ENCODE data around the gene SMC3.
"Not testable (repeated sequence)": the region's sequence is repeated elsewhere in the genome, so short reads cannot be mapped to it uniquely, and the experiment has no call there.

SMC3 gene

DNA sequence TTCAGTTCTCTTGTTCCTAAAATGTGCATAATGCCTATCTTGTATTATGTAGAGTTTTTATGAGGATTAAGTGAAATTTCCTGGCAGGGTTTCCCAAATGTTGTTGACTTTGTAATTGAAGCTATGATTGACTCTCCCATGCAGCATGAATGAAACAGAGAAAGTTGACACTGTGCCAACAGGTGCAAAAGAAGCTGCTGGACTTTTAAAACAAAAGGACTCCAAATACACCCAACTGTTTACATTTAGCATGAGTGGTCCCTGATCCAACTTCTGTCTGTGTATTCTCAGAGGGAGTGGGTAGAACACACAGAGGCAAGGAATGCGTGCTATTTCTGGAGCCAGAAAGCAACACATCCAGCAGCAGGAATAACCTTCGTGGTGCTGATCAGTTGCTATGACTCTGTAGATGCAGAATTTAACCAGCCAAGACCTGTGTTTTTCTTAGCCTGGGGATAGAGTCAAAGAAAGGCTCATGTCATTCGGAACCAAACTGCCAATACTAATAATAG is 62.2 kb downstream of the SMC3 start:
- DNase-seq: no peak

DNA sequence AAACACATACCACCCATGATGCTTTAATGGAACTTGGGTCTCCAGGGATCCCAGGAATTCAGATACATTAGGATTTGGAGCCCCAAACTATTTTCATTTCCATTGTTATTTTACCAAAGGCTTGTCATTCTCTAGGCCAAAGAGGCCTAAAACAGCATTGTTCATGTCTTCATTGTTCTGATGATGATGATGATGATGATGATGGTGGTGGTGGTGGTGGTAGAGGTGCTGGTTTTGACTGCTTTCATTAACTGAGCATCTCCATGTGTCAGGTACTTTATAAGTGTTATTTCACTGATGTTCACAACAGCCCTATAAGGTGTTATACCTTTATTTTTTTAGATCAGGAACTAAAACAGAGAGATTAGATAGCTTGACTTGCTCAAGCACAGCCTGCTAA is 64.4 kb downstream of the SMC3 start:
- no peak for DNase-seq

DNA sequence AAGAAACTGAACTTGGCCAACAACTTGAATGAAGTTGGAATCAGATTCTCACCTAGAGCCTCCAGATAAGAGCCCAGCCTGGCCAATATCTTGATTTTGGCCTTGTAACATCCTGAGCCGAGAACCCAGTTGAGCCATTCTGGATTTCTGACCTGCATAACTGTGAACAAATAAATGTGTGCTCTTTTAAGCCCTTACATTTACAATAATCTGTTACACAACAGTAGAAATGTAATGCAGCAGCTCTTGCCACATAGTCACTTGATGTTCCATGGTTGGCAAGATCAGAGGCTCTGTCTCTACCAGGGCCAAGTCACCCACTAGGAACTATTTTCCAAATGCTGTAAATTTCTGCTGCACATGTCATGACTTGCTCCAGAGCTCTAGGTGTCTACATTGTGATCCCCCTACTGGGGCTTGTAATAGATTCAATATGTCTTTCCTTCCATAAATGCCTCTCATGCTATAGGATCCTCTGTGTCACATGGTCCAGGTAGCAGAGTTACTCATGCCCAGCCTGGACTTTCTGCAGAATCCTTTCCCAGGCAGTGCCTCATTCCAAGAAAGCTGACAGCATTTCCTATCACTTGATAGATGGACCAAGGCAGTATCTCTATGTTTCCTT is 65.2 kb downstream of the SMC3 start:
- DNase-seq: no peak

DNA sequence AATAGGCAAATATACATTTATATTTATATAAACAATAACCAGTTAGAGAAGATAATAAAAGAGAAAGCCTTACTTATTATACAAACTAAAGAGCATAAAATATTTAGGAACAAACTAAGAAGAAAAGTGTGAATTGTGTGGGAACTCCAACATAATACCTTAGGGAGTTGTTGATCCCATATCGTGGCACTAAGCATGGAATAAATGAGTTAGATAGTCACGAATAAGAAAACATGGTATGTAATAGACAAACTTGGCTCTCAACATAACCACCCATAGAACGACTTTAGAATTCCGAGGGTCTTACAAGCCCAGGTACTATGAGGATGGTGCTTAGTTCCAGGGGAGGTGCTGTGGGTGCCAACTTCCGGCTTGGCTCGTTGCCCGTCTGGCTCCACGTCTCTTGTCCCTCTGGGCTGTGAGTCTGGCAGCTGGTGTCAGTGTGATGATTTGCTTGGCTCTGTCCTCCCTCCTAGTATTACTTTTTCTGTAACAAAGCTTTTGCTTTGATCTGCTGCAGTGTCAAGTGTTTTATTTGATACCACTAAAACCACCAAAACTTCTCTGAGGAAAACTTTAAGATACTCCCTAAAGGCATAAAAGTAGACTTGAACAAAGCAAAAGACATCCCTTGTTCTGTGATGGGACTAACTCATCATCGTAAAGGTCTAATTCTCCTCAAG is 67.2 kb downstream of the SMC3 start:
- no peak for DNase-seq

DNA sequence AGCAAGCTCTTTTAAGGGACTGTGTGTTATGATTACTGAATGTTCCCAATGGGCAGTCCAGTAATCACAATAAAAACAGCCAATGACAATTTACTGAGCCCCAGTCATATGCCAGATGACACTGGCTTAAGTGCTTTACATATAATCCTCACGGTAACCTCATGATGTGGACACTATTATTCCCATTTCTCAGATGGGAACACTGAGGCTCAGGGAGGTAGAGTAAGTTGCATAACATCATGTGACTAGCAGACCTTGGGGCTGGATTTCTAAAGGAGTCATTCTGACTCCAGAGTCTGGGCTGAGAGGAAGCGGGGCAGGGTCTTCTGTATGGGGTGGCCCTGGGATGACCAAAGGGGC is 69.1 kb downstream of the SMC3 start:
- DNase-seq: no peak

DNA sequence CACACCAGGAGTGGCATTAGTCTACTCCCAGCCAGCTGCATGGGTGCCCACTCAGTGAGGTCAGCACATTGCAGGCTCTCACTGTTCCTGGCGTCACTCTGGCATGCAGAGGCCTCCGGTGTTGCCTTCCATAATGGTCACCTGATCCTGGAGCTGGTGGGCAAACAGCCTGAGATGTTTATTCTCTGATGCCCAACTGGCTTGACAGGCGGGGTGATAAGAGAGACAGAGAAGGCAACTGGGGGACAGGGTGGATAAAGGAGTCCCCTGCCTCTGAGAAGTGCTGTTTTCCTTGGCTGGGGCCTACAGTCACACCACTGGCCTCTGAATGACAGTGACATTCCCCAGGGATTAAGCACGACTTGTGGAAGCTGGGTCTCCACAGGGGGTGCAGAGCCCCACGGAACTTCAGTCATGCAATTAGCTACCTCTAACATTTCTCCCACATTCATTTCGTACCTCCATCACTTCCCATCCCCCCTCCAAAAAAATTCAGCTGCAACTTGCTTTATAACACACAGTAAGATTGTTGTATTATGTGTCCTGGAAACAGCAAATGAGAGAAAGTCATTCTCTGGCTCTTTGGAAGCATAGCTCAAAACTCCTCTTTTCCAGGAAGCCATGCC is 69.5 kb downstream of the SMC3 start:
- DNase-seq: no peak

DNA sequence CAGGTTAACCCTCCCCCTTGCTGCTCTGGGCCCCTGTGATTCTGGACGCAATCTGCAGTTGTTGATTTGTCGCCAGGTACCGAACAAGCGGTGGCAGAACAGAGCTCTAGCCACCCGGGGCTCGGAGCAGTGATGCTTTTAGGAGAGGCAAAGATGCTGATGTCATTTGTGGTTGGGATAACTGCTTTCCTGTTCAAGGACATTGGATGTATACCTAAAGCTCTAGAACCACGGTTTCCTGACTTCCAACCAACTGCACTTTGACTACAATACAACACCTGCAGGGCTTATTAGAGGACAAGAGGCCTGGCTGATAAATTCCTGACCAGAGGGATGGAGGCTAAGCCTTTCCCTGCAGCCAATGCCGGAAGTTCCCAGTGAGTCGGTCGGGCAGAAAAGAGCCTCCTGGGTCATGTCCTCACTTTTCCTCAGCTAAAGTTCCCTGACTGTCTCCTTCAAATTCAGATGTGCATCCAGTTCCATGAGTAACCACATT is 70.1 kb downstream of the SMC3 start:
- DNase-seq: no peak

DNA sequence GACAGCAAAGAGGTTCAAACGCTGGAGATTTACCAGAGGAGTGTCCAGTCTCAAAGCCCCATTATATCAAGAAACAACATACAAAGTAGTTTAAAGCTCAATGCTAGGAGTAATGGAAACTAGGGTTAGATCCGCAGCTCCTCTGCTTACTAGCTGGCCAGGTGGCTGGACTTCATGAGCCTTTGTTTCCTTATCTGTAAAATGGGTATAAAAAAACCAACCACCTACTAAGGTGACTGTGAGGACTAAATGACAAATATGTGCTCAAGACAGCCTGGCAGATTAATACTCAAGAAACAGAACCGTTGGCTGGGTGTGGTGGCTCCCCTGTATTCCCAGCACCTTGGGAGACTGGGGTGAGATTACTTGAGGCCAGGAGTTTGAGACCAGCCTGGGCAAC is 70.8 kb downstream of the SMC3 start:
- no peak for DNase-seq

DNA sequence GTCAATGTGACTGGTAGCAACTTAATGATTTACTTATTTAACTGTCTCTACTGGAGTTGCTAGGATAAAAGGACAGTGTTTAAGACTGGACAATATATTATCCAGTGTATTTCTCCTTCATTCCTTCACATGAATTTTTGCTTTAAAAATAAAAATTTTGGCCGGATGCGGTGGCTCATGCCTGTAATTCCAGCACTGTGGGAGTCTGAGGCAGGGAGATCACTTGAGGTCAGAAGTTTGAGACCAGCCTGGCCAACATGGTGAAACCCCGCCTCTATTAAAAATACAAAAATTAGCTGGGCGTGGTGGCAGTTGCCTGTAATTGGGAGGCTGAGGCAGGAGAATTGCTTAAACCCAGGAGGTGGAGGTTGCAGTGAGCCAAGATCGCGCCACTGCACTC is 71.6 kb downstream of the SMC3 start:
- DNase-seq: not testable (repeated sequence)

DNA sequence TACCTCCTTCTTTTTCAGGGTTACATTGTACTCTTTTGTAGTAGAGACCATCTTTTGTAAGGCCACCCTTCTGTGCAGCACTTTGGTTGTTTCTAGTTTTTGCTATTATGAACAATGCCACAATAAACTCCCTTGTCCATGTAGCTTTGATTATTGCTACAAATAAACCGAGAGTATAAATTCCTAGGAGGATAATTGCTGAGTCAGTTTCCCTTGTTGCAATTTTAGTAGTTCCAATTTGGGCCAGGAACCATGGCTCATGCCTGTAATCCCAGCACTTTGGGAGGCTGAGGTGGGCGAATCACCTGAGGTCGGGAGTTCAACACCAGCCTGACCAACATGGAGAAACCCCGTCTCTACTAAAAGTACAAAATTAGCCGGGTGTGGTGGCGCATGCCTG is 72.4 kb downstream of the SMC3 start:
- DNase-seq: not testable (repeated sequence)

DNA sequence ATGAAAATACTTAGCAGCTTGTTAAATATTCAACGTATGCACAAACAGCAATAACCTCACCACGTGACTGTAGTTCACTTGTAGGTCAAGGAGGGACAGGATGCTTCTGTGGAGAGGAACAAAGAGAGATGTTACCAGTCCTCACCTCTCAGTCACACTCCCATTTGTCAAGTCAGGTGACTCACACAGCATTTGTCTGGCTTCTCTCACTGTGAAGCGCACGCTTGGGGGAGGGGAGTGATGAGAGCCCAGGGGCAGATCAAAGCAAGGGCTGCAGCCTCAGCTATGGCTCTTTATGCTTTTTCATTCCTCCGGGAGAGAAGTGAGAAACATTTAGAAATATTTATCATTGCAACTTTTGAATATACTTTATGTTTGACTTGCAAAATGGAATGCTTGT is 73.8 kb downstream of the SMC3 start:
- no peak for DNase-seq

DNA sequence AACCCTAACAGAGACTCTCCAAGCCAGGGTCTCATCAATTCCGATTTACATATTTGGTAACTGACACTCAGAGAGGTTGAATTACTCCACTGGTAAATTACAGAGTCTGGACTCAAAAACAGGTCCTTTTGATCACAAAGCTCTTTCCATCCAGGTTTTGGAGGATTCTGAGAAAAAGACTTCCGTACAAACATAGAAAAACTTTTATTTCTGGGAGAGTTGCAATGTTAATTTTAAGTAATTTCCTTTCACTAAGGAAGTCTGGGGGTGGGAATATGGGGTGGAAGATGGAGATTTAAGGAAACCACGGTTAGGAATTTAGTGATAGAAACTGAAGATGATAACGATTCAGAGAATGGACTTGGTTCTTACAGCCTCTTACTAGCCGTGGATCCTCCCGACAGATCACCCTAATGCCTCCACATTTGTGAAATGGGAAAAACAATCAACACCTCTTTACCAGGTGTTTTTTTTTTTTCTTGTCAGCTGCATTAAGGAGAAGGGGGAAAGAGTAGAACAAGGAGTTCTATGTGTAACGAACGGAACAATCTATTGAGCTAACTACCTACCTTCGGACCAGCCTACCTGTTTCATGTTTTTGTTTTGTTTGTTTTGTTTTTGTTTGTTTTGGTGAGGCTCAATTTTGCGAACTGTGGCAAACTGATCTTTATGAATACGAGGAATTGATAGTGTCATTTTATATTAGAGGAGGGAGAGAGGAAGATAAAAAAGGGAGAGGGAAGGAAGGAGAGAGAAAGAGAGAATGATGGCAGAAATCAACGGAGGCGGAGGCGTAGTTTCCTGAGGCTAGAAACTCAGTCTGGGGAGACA is 74.9 kb downstream of the SMC3 start:
- DNase-seq: no peak

DNA sequence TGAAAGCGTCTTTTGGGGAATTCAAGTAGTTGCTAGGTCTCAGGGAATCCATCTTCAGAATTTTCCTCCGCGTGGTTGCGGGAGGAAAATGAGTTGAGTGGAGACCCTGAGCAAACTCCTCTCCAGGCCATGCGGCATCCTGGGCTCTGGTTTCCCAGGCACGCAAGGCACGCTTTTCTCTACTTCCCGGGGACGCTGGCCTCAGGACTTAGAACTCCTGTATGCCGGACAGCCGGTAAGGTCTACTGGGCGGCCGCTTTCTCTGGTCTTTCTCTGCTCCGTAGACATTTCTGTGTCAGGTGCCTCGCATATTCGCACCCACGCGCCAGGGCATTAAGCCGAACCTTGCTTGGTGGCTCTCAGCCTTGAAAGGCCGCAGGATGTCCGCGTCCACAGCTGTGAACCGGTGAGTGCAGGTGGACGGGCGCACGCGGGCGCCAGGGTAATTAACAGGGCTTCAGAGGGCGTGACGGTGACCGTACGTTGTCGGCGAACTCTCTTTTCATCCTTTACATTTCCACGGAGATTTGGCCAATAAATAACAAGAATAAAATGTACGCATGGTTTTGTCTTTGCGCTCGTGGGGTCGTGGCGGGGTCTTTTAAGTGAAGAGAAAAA is 75.6 kb downstream of the SMC3 start:
- DNase-seq: no peak

DNA sequence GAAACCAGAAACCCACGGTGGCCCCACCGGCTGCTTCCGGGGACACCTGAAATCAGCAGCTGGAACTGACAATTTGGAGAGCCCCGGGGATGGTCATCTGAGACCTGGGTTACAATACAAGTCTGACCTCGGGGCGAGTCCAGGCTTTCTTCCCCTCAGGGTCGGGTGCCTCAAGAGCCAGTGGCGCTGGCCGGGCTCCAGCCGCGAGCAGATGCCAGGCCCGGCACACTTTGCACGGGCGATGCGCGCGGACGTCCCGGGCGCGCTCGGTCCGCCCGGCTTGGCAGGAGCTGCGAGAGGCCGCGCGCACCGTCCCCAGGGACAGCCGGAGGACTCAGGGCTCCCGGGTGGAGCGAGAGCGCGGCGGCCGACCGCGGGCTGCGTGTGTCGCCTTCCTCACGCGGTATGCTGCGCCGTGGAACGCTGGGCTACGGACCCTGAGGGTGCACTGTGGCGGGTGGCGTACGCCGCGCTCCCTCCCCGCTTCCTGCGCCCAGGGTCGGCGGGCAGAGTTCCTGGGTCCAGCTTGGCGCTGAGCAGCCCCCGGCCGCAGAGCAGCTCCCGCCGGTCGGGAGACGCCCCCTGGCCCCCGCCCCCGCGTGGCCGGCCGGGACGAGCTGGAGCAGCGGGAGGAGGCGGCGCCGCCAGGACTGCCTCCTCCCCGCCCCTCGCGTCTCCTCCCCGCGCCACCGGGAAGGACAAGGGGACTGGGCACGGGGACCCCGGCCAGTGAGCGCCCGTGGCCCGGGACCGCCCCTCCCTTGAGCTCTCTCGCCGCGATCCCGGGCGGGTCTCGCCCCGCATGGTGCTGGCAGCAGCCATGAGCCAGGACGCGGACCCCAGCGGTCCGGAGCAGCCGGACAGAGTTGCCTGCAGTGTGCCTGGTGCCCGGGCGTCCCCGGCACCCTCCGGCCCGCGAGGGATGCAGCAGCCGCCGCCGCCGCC is 76.4 kb downstream of the SMC3 start, which contains the start of gene RBM20:
RBM20 (plus strand) TSS at position 684 of the 945 bp plus-strand sequence; CDS start at position 803, 119 bp downstream.
- DNase-seq: no peak

DNA sequence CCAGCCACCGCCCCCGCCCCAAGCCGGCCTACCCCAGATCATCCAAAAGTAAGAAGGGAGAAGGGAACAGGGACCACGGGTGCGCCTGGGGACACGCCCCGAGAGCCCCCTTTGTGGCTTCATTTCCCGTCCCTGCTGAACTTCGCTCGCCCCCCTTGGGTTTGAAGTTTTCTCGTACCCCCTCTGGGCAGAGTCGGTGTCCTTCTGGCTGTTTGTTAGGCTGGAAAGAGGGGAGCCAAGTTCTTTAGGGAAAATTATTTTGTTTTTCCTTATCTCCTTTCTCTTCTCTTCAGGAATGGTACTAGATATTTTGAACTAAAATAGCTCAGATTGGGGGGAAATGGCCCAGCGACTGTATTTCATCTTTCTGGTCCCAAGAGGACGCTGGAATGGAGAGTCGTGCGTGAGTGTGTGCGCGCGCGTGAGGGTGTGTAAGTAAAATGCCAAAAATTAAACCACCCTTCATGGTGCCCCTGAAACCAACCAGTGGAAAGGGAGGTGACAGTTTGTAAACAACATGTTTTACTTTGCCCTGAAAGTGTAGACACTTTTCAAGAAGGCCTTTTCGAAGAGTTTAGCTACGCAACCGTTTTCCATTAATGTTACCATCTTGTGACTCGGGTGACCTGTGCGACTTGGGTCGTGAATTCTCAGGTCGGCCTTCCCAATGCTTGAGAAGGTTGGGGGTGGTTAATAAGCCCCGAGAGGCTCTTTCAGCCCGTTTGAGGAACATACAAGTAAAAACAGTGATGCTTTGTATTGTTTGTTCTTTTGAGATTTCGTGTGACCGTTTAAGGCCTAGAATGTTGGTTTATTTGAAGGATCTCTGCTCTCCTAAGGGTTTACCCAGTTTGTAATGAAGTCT is 77.3 kb downstream of the SMC3 start:
- DNase-seq: no peak

DNA sequence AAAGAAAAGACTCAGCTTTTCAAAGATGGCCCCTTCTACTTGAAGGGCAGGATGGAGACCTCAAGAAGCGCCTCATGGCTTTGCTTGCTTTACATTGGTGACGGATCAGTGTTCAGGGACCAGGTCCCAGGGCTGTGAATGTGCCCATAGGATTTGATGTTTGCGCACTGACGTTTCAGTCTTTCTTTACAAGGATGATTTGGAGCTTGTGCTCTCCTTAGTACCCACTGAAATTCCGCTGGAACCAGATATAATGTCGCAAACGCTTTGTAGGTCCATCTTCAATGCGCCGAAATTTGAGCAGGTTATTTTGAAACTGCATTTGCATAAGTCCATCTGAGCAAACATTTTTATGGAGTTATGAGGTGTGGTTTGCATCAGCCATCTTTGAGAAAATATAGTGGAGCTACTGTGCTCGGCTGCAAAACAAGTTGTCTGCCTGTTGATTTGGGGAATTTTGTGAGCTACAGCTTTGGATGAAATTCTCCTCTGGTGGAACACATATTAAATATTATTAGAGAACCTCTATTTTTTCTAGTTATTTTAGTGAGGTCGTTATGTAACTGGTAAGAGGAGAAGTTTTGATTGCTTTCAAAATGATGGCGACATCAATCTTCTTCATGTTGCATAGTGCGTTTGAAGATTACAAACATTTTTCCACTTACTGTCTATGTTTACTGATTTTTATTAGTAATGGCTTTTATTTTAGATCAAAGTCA is 79.1 kb downstream of the SMC3 start:
- DNase-seq: no peak

DNA sequence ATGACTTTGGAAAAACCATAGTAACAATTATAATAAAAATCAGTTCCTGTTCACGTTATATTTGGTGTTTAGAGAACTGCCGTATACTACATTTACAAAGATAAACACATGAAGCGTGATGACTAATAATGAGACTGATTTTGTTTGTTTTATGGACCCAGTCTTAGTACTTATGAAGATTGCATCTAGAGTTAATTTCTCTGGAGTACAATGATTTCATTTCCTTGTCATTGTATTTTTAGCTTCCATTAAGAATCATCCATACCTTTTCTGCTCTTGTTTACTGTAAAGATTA is 79.6 kb downstream of the SMC3 start:
- no peak for DNase-seq

DNA sequence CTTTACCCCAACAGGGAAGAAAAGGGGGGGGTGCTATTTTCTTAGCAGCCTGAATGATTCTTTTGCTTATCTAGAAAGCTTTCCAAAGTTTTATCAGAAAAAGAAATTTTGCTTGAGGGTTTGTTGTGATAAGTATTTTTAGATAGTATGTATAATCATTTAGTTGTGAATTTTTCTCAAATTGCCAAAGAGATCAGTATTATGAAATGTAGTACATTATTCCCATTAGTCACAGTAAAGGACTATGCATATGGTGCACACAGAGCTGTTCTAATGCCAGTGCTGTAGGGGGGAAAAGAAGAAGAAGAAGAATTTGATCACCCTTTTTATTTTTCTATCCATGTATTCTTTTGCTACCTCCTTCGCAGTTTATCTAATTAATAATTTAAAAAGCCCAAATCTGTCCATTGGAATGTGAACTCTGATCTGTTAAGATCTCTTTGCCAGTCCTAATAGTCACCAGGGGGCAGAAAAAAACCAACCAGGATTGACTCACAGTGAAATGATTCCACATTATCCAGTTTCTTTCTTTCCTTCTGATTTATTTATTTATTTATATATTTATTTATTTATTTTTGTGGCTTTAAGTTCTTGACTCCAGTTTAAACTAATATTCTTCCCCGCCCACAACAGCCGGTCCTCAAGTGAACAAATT is 81.3 kb downstream of the SMC3 start:
- no peak for DNase-seq
